ENCODE results near the gene FNDC7. TPM values are rescaled to one million over a fixed set of nuclear protein-coding genes. Genes with fewer than 3 reads are reported as not detected.

FNDC7 gene
- polyA plus RNA-seq, 1 of the 3 experiments (the other 2 are of a cell fraction): 0.02 TPM

DNA sequence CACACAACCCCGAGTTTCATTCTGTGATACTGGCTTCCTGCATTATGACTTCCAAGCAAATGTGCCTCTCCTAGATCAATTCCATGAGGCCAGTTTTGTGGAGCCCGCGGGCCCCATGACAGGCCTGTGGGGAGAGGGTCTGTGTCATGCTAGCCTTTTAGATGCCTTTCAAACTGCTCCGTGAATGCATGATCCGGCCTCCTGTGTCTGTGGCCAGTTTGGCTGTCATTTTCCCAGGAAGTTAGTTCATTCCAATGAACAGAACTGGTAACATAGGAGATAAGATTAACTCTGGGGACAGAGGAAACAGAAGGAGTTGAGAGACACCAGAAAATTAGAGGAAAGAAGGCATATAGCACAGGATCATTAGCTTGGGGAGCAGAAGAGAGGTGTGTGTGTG, 3.2 kb downstream of the FNDC7 start:
- TF ChIP-seq TAF1 (IDR thresholded peaks at IDR 0.05; ENCODE audit: borderline replicate concordance, low read depth, low read length): no peak
- TF ChIP-seq, protein P1, sequence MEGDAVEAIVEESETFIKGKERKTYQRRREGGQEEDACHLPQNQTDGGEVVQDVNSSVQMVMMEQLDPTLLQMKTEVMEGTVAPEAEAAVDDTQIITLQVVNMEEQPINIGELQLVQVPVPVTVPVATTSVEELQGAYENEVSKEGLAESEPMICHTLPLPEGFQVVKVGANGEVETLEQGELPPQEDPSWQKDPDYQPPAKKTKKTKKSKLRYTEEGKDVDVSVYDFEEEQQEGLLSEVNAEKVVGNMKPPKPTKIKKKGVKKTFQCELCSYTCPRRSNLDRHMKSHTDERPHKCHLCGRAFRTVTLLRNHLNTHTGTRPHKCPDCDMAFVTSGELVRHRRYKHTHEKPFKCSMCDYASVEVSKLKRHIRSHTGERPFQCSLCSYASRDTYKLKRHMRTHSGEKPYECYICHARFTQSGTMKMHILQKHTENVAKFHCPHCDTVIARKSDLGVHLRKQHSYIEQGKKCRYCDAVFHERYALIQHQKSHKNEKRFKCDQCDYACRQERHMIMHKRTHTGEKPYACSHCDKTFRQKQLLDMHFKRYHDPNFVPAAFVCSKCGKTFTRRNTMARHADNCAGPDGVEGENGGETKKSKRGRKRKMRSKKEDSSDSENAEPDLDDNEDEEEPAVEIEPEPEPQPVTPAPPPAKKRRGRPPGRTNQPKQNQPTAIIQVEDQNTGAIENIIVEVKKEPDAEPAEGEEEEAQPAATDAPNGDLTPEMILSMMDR (IDR thresholded peaks at IDR 0.05): no peak
- no peak for TF ChIP-seq ELF1 (IDR thresholded peaks at IDR 0.05)
- TF ChIP-seq FOXM1 (IDR thresholded peaks at IDR 0.05; ENCODE audit: low read depth): no peak
- TF ChIP-seq FOXJ3 (CRISPR knock-in tag; IDR thresholded peaks at IDR 0.05): no peak
- TF ChIP-seq FOSL2 (IDR thresholded peaks at IDR 0.05; ENCODE audit: borderline replicate concordance, low read depth): no peak
- TF ChIP-seq RXRA (IDR thresholded peaks at IDR 0.05; ENCODE audit: borderline replicate concordance, low read depth): no peak
- Histone ChIP-seq H3K36me3 (replicated peaks in 1 of 2; ENCODE audit: control insufficient read depth in 1 of 2, insufficient read depth in 2 of 2, low read length in 1 of 2) (no peaks in the 10 kb centered on the region), H3K4me1 (ENCODE audit: control insufficient read depth in 1 of 2, insufficient read depth in 2 of 2, low read depth in 1 of 2, low read length in 1 of 2) (peaks cover 0 to 18% of the 10 kb centered on the region in 2 experiments; a peak in 1 of 4 replicates), H3K4me2 (no peak overlapping the region), H3K79me2 (ENCODE audit: insufficient read depth) (no peaks in the 10 kb centered on the region), H3K9ac (no peak overlapping the region), H2AFZ (ENCODE audit: low read depth) (no peak overlapping the region), H4K20me1 (ENCODE audit: insufficient read depth) (no peaks in the 10 kb centered on the region), H3K27me3 (ENCODE audit: insufficient read depth) (no peaks in the 10 kb centered on the region), H3K4me3 (ENCODE audit: low read depth in 2 of 2, low read length in 1 of 2) (no peak overlapping the region), H3K9me3 (no peaks in the 10 kb centered on the region), H3F3A (replicated peaks; ENCODE audit: insufficient read depth) (peaks cover 15% of the 10 kb centered on the region), H3K27ac (ENCODE audit: low read depth in 2 of 2, low read length in 1 of 2) (no peak overlapping the region), H3K9me2 (no peaks in the 10 kb centered on the region)
- CTCF ChIA-PET: interaction anchor here (1.6 kb wide), 1 partner anchor 182 kb away, joined by 8 read pairs; no protein-coding TSS in a partner anchor
- POLR2A ChIA-PET: no interaction called here
- WGBS (ENCODE audit: low lambda C conversion rate): 92% methylated on average over 5 of the region's 5 CpGs
- no peak for DNase-seq

DNA sequence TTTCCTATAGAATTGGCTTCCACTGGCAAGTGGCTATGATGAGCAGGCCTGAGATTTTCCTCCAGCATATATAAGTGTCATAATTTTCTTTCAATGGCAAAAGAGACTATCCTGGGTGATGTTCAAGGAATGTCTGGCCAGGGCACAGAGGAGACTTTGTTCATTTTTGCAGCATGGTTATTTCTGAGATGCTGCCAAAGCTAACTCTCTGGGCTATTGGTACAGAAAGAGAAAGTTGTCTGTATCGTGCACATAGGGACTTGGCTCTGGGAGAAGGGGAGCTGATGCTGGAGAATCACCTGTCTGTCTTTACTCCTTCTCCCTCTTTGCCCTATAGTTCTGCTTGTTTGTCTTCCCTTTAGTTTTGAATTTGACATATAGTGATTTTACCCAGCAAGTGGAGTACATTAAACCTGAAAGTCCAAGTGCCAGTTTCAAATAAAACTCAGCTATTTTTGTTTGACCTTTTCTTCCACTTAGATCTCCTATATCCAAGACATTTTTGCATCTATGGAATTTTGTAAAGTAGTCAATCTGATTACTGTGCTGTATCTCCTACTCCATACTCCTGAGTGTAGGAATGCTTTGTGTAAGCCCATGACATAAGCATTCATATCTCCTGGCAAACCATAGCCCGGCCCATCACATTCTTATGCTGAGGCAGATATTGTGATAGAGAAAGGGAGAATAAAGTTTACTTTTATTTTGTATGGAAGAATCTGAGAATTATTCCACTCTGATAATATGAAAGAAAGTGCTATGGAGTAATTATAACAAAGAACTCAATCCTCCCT, 3.9 kb downstream of the FNDC7 start:
- no peaks in the 10 kb centered on the region for H3K36me3 ChIP-seq (replicated peaks in 1 of 2; ENCODE audit: control insufficient read depth in 1 of 2, insufficient read depth in 2 of 2, low read length in 1 of 2)
- no peaks in the 10 kb centered on the region for H3K9me2 ChIP-seq
- 78% methylated on average over 2 of the region's 2 CpGs for WGBS (ENCODE audit: low lambda C conversion rate)
- CTCF ChIA-PET: interaction anchor here (1.2 to 1.6 kb wide), 2 partner anchors 18 to 181 kb away, joined by 4 to 8 read pairs; no protein-coding TSS in a partner anchor
- H3K4me1 ChIP-seq (ENCODE audit: control insufficient read depth in 1 of 2, insufficient read depth in 2 of 2, low read depth in 1 of 2, low read length in 1 of 2): peaks cover 0 to 19% of the 10 kb centered on the region in 2 experiments; a peak in 1 of 4 replicates
- no peak overlapping the region for H3K27ac ChIP-seq (ENCODE audit: low read depth in 2 of 2, low read length in 1 of 2)
- H3K79me2 ChIP-seq (ENCODE audit: insufficient read depth): no peaks in the 10 kb centered on the region
- no peak for DNase-seq
- H3F3A ChIP-seq (replicated peaks; ENCODE audit: insufficient read depth): peaks cover 15% of the 10 kb centered on the region
- POLR2A ChIA-PET: no interaction called here
- H3K27me3 ChIP-seq (ENCODE audit: insufficient read depth): no peaks in the 10 kb centered on the region
- H3K4me3 ChIP-seq (ENCODE audit: low read depth in 2 of 2, low read length in 1 of 2): no peak overlapping the region
- no peaks in the 10 kb centered on the region for H3K9me3 ChIP-seq
- no peak overlapping the region for H2AFZ ChIP-seq (ENCODE audit: low read depth)
- no peaks in the 10 kb centered on the region for H4K20me1 ChIP-seq (ENCODE audit: insufficient read depth)
- H3K9ac ChIP-seq: no peak overlapping the region
- no peak overlapping the region for H3K4me2 ChIP-seq
- TF ChIP-seq, protein P2, sequence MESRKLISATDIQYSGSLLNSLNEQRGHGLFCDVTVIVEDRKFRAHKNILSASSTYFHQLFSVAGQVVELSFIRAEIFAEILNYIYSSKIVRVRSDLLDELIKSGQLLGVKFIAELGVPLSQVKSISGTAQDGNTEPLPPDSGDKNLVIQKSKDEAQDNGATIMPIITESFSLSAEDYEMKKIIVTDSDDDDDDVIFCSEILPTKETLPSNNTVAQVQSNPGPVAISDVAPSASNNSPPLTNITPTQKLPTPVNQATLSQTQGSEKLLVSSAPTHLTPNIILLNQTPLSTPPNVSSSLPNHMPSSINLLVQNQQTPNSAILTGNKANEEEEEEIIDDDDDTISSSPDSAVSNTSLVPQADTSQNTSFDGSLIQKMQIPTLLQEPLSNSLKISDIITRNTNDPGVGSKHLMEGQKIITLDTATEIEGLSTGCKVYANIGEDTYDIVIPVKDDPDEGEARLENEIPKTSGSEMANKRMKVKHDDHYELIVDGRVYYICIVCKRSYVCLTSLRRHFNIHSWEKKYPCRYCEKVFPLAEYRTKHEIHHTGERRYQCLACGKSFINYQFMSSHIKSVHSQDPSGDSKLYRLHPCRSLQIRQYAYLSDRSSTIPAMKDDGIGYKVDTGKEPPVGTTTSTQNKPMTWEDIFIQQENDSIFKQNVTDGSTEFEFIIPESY (IDR thresholded peaks at IDR 0.05; ENCODE audit: borderline replicate concordance, low read depth): no peak
- TF ChIP-seq ELF1 (IDR thresholded peaks at IDR 0.05) (no peak), GATA2 (CRISPR knock-in tag; IDR thresholded peaks at IDR 0.05) (no peak), RXRA (IDR thresholded peaks at IDR 0.05; ENCODE audit: borderline replicate concordance, low read depth) (no peak), EZH2phosphoT487 (IDR thresholded peaks at IDR 0.05; ENCODE audit: borderline replicate concordance, low read depth) (no peak), MEF2A (IDR thresholded peaks at IDR 0.05; ENCODE audit: borderline replicate concordance, low read depth) (no peak), SIN3A (IDR thresholded peaks at IDR 0.05; ENCODE audit: borderline replicate concordance, low read depth, low read length) (no peak), MXI1 (IDR thresholded peaks at IDR 0.05; ENCODE audit: low read depth, low read length) (no peak), EP300 (IDR thresholded peaks at IDR 0.05; ENCODE audit: borderline replicate concordance in 1 of 2, low read depth in 1 of 2, low read length in 1 of 2) (no peak)
- TF ChIP-seq, protein P3, sequence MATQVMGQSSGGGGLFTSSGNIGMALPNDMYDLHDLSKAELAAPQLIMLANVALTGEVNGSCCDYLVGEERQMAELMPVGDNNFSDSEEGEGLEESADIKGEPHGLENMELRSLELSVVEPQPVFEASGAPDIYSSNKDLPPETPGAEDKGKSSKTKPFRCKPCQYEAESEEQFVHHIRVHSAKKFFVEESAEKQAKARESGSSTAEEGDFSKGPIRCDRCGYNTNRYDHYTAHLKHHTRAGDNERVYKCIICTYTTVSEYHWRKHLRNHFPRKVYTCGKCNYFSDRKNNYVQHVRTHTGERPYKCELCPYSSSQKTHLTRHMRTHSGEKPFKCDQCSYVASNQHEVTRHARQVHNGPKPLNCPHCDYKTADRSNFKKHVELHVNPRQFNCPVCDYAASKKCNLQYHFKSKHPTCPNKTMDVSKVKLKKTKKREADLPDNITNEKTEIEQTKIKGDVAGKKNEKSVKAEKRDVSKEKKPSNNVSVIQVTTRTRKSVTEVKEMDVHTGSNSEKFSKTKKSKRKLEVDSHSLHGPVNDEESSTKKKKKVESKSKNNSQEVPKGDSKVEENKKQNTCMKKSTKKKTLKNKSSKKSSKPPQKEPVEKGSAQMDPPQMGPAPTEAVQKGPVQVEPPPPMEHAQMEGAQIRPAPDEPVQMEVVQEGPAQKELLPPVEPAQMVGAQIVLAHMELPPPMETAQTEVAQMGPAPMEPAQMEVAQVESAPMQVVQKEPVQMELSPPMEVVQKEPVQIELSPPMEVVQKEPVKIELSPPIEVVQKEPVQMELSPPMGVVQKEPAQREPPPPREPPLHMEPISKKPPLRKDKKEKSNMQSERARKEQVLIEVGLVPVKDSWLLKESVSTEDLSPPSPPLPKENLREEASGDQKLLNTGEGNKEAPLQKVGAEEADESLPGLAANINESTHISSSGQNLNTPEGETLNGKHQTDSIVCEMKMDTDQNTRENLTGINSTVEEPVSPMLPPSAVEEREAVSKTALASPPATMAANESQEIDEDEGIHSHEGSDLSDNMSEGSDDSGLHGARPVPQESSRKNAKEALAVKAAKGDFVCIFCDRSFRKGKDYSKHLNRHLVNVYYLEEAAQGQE (IDR thresholded peaks at IDR 0.05; ENCODE audit: low read depth, low read length): no peak
- TF ChIP-seq, protein P4, sequence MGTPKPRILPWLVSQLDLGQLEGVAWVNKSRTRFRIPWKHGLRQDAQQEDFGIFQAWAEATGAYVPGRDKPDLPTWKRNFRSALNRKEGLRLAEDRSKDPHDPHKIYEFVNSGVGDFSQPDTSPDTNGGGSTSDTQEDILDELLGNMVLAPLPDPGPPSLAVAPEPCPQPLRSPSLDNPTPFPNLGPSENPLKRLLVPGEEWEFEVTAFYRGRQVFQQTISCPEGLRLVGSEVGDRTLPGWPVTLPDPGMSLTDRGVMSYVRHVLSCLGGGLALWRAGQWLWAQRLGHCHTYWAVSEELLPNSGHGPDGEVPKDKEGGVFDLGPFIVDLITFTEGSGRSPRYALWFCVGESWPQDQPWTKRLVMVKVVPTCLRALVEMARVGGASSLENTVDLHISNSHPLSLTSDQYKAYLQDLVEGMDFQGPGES (IDR thresholded peaks at IDR 0.05; ENCODE audit: low read depth, low read length): no peak

Measured in SK-N-SH (cell line).